WTC11 (cell line): Measurements from ENCODE around the gene DNAJB12. TPM values are rescaled to one million over a fixed set of nuclear protein-coding genes. Genes with fewer than 3 reads are reported as not detected.

Source experiments
- ATAC-seq: fragments of 200-7000 bp; cut with Tn5 transposase; 2 replicates; pipeline ENCODE4 v1.10.0; 2021; ENCODE audit warnings: mild to moderate bottlenecking, moderate library complexity
- CTCF ChIA-PET: fragments of 300-600 bp; sonication (Branson Sonifier 250); formaldehyde crosslinking; loops from one replicate; lab custom pipeline; 2021; ENCODE audit warnings: antibody characterized with exemption; lab: Charles Lee
- POLR2A ChIA-PET: fragments of 350-600 bp; sonication (Branson Sonifier 250); formaldehyde crosslinking; loops from one replicate; lab custom pipeline; 2021; ENCODE audit warnings: antibody characterized with exemption; lab: Charles Lee
- DNase-seq: peaks from one replicate; pipeline ENCODE4 v3.0.0; 2021; ENCODE audit warnings: low spot score
- H3K27ac Mint-ChIP-seq: 2 replicates; pipeline ENCODE4 v1.8.0; 2021; ENCODE audit warnings: mixed read lengths
- H3K27me3 Mint-ChIP-seq: 2 replicates; pipeline ENCODE4 v1.8.0; 2021; ENCODE audit warnings: low read depth, mild to moderate bottlenecking, moderate library complexity, mixed read lengths
- H3K36me3 Mint-ChIP-seq: 2 replicates; pipeline ENCODE4 v1.8.0; 2021; ENCODE audit warnings: mixed read lengths
- H3K4me1 Mint-ChIP-seq: 2 replicates; pipeline ENCODE4 v1.8.0; 2022; ENCODE audit warnings: mixed read lengths
- H3K4me3 Mint-ChIP-seq: 2 replicates; pipeline ENCODE4 v1.8.0; 2021; ENCODE audit warnings: mild to moderate bottlenecking, moderate library complexity, mixed read lengths
- H3K9me3 Mint-ChIP-seq: 2 replicates; pipeline ENCODE4 v1.8.0; 2021; ENCODE audit warnings: mixed read lengths
- ATF1 ChIP-seq: sonication (generic); formaldehyde crosslinking; IDR thresholded peaks from 2 replicates; pipeline ENCODE4 v1.8.1; 2023; ENCODE audit warnings: mild to moderate bottlenecking, moderate library complexity, missing genetic modification reagents
- CREM ChIP-seq: sonication (generic); formaldehyde crosslinking; IDR thresholded peaks from 2 replicates; pipeline ENCODE4 v1.8.1; 2022; ENCODE audit warnings: mild to moderate bottlenecking, missing genetic modification reagents, moderate library complexity
- CTCF ChIP-seq: fragments of 200-600 bp; IDR thresholded peaks from 2 replicates; pipeline ENCODE4 v1.8.0; 2022; ENCODE audit warnings: antibody characterized with exemption
- E2F1 ChIP-seq: sonication (generic); formaldehyde crosslinking; IDR thresholded peaks from 2 replicates; pipeline ENCODE4 v1.8.0; 2022; ENCODE audit warnings: mild to moderate bottlenecking, missing genetic modification reagents
- E2F5 ChIP-seq: sonication (generic); formaldehyde crosslinking; IDR thresholded peaks from 2 replicates; pipeline ENCODE4 v1.8.1; 2022; ENCODE audit warnings: mild to moderate bottlenecking, moderate library complexity, missing genetic modification reagents
- ESRRA ChIP-seq: sonication (generic); formaldehyde crosslinking; IDR thresholded peaks from 2 replicates; pipeline ENCODE4 v1.8.1; 2022; ENCODE audit warnings: mild to moderate bottlenecking, missing genetic modification reagents, borderline replicate concordance
- ETV6 ChIP-seq: sonication (generic); formaldehyde crosslinking; IDR thresholded peaks from 2 replicates; pipeline ENCODE4 v1.8.1; 2022; ENCODE audit warnings: mild to moderate bottlenecking, missing genetic modification reagents
- FOXK1 ChIP-seq: sonication (generic); formaldehyde crosslinking; IDR thresholded peaks from 2 replicates; pipeline ENCODE4 v1.8.0; 2022; ENCODE audit warnings: mild to moderate bottlenecking, moderate library complexity, missing genetic modification reagents
- FOXP4 ChIP-seq: sonication (generic); formaldehyde crosslinking; IDR thresholded peaks from 2 replicates; pipeline ENCODE4 v1.8.0; 2022; ENCODE audit warnings: mild to moderate bottlenecking, missing genetic modification reagents
- GABPB1 ChIP-seq: sonication (generic); formaldehyde crosslinking; IDR thresholded peaks from 2 replicates; pipeline ENCODE4 v1.8.1; 2023; ENCODE audit warnings: mild to moderate bottlenecking, missing genetic modification reagents
- HMGA2 ChIP-seq: fragments of 250-450 bp; sonication (Bioruptor Pico); IDR thresholded peaks from 2 replicates; pipeline ENCODE4 v1.4.0; 2021; ENCODE audit warnings: mild to moderate bottlenecking, moderate library complexity
- IRF1 ChIP-seq: sonication (generic); formaldehyde crosslinking; IDR thresholded peaks from 2 replicates; pipeline ENCODE4 v1.8.0; 2023; ENCODE audit warnings: missing genetic modification reagents
- NFYB ChIP-seq: sonication (generic); formaldehyde crosslinking; conservative IDR thresholded peaks from 2 replicates; pipeline ENCODE4 v1.8.0; 2022; ENCODE audit warnings: low read depth, missing genetic modification reagents
- NR1H2 ChIP-seq: sonication (generic); formaldehyde crosslinking; IDR thresholded peaks from 2 replicates; pipeline ENCODE4 v1.9.0; 2021; ENCODE audit warnings: mild to moderate bottlenecking, moderate library complexity, missing genetic modification reagents
- TCF7 ChIP-seq: sonication (generic); formaldehyde crosslinking; IDR thresholded peaks from 2 replicates; pipeline ENCODE4 v1.8.0; 2022; ENCODE audit warnings: mild to moderate bottlenecking, low read depth, missing genetic modification reagents, moderate library complexity
- TP53 ChIP-seq: sonication (generic); formaldehyde crosslinking; IDR thresholded peaks from 2 replicates; pipeline ENCODE4 v1.8.1; 2023; ENCODE audit warnings: mild to moderate bottlenecking, missing genetic modification reagents
- USF2 ChIP-seq: sonication (generic); formaldehyde crosslinking; IDR thresholded peaks from 2 replicates; pipeline ENCODE4 v1.8.1; 2023; ENCODE audit warnings: mild to moderate bottlenecking, missing genetic modification reagents, moderate library complexity
- ZBTB21 ChIP-seq: sonication (generic); formaldehyde crosslinking; IDR thresholded peaks from 2 replicates; pipeline ENCODE4 v1.8.1; 2023; ENCODE audit warnings: mild to moderate bottlenecking, missing genetic modification reagents, borderline replicate concordance
- ZNF121 ChIP-seq: sonication (generic); formaldehyde crosslinking; IDR thresholded peaks from 2 replicates; pipeline ENCODE4 v1.8.0; 2023; ENCODE audit warnings: missing genetic modification reagents
- ZNF281 ChIP-seq: sonication (generic); formaldehyde crosslinking; IDR thresholded peaks from 2 replicates; pipeline ENCODE4 v1.8.0; 2023; ENCODE audit warnings: mild to moderate bottlenecking, missing genetic modification reagents
- ZNF532 ChIP-seq: fragments of 250-450 bp; sonication (Bioruptor Pico); IDR thresholded peaks from 2 replicates; pipeline ENCODE4 v1.9.0; 2021; ENCODE audit warnings: mild to moderate bottlenecking, borderline replicate concordance
- total RNA-seq: library from RNA; stranded (reverse); gene quantifications from 3 replicates; pipeline ENCODE4 v1.2.3, GENCODE V29; 2021

The DNAJB12 gene
- total RNA-seq, 1 experiment from 2014 or later, result 21.6 TPM

GRCh38 chr10:72328045-72328828 lies 26.5 kb downstream of the DNAJB12 start:
- Mint-ChIP-seq H3K4me1 (peaks cover 45% of the 10 kb centered on the region), H3K9me3 (peaks cover 5% of the 10 kb centered on the region; the same call in 1 of the 2 replicates), H3K4me3 (no peak overlapping the region), H3K27ac (no peak overlapping the region), H3K27me3 (no peaks in the 10 kb centered on the region), H3K36me3 (no peaks in the 10 kb centered on the region)
- ATAC-seq, result peak; percentile 49
- CTCF ChIA-PET, result interaction anchor here (0.6 to 2.3 kb wide), 21 partner anchors 9 to 284 kb away, joined by 3 to 22 read pairs (median 4); partner anchors contain the start of genes ANAPC16, ASCC1, DDIT4 and SPOCK2
- POLR2A ChIA-PET, result interaction anchor here (0.5 to 4.3 kb wide), 5 partner anchors 31 to 768 kb away, joined by 3 to 36 read pairs (median 4); partner anchors contain the start of genes DDIT4 and P4HA1
- peak; percentile 78 for DNase-seq
- TF ChIP-seq NR1H2 (CRISPR knock-in tag) (no peak), ZBTB21 (CRISPR knock-in tag) (no peak), E2F5 (CRISPR knock-in tag) (no peak), TCF7 (CRISPR knock-in tag) (no peak), ATF1 (CRISPR knock-in tag) (no peak), USF2 (no peak), IRF1 (CRISPR knock-in tag) (no peak), CREM (no peak), ZNF532 (CRISPR knock-in tag) (no peak), ESRRA (CRISPR knock-in tag) (no peak), NFYB (CRISPR knock-in tag) (no peak), ETV6 (CRISPR knock-in tag) (peak; percentile 35; the same call in 1 of the 2 replicates), FOXP4 (CRISPR knock-in tag) (no peak), CTCF (peak; percentile 43; the same call in 1 of the 2 replicates), E2F1 (CRISPR knock-in tag) (no peak), ZNF121 (CRISPR knock-in tag) (0 out of 2 replicates have a peak, but pooled peaks have one; percentile 14), TP53 (CRISPR knock-in tag) (no peak), ZNF281 (CRISPR knock-in tag) (no peak), FOXK1 (CRISPR knock-in tag) (no peak), HMGA2 (CRISPR knock-in tag) (no peak), GABPB1 (CRISPR knock-in tag) (0 out of 2 replicates have a peak, but pooled peaks have one; percentile 21)
